GM10847 (cell line): ENCODE measurements around the gene RASL12.

ENCODE experiments used
- POLR2A ChIP-seq: IDR thresholded peaks from 2 replicates; pipeline ENCODE4 v1.6.1; 2011; ENCODE audit not compliant: insufficient read length; ENCODE audit errors: extremely low read depth

The RASL12 gene

DNA sequence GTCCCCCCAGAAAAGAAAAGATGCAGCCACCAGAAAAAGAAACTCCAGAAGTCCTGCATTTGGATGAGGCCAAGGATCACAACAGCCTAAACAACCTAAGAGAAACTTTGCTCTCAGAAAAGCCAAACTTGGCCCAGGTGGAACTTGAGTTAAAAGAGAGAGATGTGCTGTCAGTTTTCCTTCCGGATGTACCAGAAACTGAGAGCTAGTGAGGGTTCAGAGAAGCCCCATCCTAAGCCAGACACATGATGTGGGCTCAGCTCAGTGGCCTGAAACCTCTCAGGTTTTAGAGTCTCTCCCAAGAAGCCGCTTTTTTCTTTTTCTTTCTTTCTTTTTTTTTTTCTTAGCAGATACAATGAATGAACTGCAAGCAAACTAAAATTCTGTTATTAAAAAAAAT, 14.8 kb downstream of the RASL12 start:
- no peak for TF ChIP-seq POLR2A

- TF ChIP-seq POLR2A = no peak
These were observed 16.5 kb downstream of the RASL12 start for GRCh38 chr15:65051266-65051665.

DNA sequence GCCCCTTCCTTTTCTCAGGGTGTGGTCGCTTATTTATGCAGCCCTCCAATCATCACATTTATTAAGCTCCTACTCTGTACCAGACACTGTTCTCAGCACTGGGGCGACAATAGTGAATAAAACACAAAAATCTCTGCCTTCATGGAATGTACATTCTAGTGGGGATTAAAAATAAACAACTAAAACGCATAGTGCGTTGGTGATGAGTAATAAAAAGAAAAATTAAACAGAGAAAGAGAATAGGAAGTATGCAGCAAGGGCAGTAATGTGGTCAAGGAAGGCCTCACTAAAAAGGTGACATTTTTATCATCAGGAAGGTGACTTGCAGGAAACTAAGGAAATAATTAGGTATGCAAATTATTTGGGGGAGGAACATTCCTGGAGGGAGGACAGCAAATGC, 17.5 kb downstream of the RASL12 start:
- no peak for TF ChIP-seq POLR2A

- no peak for TF ChIP-seq POLR2A
These were observed 18.4 kb downstream of the RASL12 start for GRCh38 chr15:65049418-65049840.

GRCh38 chr15:65048241-65048640, 19.6 kb downstream of the RASL12 start:
- TF ChIP-seq POLR2A = no peak

GRCh38 chr15:65044724-65045481, 22.9 kb downstream of the RASL12 start, which contains the start of gene SLC51B:
Gene SLC51B (plus strand): TSS chr15:65045387. CDS start chr15:65050005, 4,618 bp downstream.
- no peak for TF ChIP-seq POLR2A

DNA sequence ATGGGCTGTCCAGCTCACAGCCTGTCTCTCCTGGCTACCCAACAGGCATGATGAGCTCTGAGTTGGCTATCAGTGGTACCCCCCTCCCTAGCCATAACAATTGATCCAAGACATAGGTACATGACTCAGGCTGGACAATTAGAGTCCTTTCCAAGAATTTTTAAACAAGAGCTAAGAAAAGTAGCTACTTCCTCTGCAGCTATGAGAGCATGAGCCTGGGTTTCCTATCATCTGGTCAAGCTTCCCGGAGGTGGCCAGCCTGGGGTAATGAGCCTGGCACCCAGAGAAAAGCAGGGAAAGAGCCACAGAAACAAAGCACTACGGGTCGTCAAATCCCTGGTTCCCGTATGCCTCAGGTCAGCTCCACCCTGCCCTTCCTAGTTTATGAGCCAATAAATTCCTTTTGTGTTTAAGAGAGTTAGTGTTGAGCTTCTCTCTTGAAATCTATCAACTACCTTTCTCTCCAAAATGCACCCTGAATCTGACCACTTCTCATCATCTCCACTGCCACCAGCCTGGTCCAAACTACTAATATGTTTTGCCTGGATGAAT, 24.9 kb downstream of the RASL12 start:
- TF ChIP-seq POLR2A = no peak

DNA sequence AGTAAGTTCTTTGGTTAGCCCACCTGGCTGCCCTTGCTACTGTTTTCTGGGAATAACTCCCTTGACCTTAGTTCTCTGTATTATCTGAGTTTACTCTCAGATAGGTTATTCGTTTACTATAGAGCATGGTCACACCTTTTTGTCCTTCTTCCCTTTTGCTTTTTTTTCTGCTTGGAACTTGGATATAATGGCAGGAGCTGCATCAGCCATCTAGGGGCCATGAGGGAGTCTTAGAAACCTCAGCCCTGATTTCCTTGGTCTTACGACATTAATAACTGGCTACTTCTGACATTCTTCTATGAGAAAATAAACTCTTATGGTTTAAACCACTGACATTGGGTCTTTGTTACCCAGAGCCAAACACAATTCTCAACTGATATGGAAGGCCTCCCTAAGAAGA, 26.0 kb downstream of the RASL12 start:
- no peak for TF ChIP-seq POLR2A

GRCh38 chr15:65040461-65040860, 27.3 kb downstream of the RASL12 start:
- TF ChIP-seq POLR2A = no peak

DNA sequence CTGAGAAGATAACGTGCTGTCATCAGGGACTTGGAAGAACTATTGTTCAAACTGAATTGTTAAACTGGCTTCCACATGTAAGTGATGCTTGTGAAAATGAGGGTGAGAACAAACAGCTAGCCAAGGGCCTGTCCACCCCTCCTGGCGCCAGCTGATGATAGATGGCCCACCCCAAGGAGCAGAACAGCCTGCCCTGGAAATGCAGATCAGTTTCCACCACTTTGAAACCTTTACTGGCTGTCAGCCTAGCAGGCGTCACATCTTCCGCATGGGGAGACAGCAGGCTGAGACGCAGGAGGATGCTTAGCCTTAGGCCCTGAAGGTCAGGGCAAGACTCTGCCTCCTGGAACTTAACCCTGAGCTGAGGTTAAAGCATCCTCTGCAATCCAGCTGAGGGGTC, 29.0 kb downstream of the RASL12 start:
- TF ChIP-seq POLR2A = no peak

- TF ChIP-seq POLR2A = no peak
These were observed 29.4 kb downstream of the RASL12 start for GRCh38 chr15:65038428-65038827.

- no peak for TF ChIP-seq POLR2A
These were observed 30.5 kb downstream of the RASL12 start for GRCh38 chr15:65037309-65037708.

GRCh38 chr15:65034719-65035118, 33.1 kb downstream of the RASL12 start:
- TF ChIP-seq POLR2A = no peak

GRCh38 chr15:65033659-65034269, 34.0 kb downstream of the RASL12 start:
- TF ChIP-seq POLR2A = no peak

DNA sequence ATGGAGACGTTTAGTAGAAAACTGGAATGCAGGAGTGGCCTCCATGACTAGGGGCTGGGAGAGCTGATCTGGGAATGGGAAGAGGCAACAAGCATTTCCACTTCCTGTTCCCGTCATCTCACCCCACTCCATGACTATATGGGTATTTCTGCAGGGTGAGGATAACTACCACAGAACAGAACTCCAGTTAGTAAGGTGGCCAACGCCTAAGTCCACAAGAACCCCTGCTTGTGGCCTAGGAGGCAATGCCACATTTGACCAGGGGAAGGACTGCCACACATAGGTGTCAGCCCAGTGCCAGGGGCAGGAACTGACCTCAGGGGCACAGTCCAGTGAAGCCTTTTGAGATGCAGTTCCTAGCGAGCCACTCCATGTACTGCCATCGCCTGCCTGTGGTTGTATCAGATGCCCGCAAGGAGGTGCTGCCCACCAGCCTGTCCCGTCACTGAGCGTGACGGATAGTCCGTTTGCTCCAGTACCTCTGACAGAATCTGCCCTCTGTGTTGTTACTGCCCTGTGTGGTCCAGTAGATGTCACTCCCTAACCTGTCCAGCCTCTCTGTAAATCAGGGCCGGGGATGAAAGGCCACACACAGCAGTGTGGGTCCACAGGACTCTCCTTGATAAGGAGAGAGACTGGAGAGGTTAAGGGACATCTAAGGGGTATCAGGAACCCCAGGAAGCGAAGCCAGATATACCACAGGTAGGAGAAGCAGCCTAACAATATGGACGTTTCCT, 34.8 kb downstream of the RASL12 start:
- TF ChIP-seq POLR2A = no peak

DNA sequence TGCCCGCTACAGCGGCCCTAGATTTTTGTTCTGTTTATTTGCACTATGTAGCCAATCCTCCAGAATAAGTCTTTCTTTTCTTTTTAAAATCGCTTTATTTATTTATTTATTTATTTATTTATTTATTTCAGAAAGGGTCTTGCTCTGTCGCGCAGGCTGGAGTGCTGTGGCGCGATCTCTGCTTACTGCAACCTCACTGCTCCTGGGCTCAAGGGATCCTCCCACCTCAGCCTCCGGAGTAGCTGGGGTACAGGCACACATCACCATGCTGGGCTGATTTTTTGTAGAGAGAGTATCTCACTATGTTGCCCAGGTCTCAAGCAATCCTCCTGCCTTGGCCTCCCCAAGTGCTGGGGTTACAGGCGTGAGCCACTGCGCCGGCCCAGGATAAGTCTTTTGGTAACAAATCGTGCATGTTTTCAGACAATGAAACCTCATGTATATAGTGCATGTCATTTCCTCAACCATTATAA, 38.0 kb downstream of the RASL12 start:
- TF ChIP-seq POLR2A = no peak
